K562 (cell line): ENCODE data around the gene IMPACT. TPM values are rescaled to one million over a fixed set of nuclear protein-coding genes. Genes with fewer than 3 reads are reported as not detected.

ENCODE experiments used
- ATAC-seq: fragments of 200-7000 bp; cut with Tn5 transposase; 3 replicates; pipeline ENCODE4 v1.9.1; 2020; ENCODE audit warnings: moderate library complexity
- BruUV-seq: library from RNA; stranded (reverse); fragments of 400-500 nt; replicated peaks from 2 replicates; lab custom pipeline; 2021; lab: Mats Ljungman, UMichigan
- CTCF ChIA-PET: fragments of 300-600 bp; formaldehyde crosslinking; extraction: SDS; loops from one replicate; lab custom pipeline; 2021; ENCODE audit warnings: low intra/inter-chr PET ratio; lab: Yijun Ruan, JAX
- POLR2A ChIA-PET: fragments of 300-600, 350-650 bp; sonication (Branson Sonifier 250); formaldehyde crosslinking; extraction: SDS; loops from one replicate; lab custom pipeline; 2021; ENCODE audit warnings: antibody characterized with exemption, inconsistent platforms; lab: Yijun Ruan, JAX
- DNase-seq, 4 experiments: peaks; one replicate each; pipeline versions ENCODE4 v3.0.0 to v3.0.0-alpha.2; 2011 to 2018; ENCODE audit warnings: low spot score in 3 of 4, mixed read lengths in 3 of 4; ENCODE audit errors: extremely low read depth in 1 of 4
- FAIRE-seq: peaks from 2 replicates; lab custom pipeline; 2011; peaks lifted over from hg19 to GRCh38; lab: Jason Lieb, UNC
- H2AFZ ChIP-seq: 2 replicates; pipeline ENCODE4 v1.6.0; 2011; ENCODE audit warnings: low read depth, low read length, control low read depth, inconsistent platforms
- H3K27ac ChIP-seq: fragments of 200-600 bp; 3 replicates; pipeline ENCODE4 v1.8.0; 2011; ENCODE audit warnings: low read depth, mild to moderate bottlenecking, control low read depth, inconsistent platforms, low read length, moderate library complexity, mixed read lengths; ENCODE audit errors: extremely low read depth
- H3K27me3 ChIP-seq, 2 experiments: fragments of 300-600 bp in 1 of 2; 2 replicates in 1 of 2; 3 replicates in 1 of 2; pipeline versions ENCODE4 v1.6.0 to v1.8.0; 2011; ENCODE audit warnings: inconsistent platforms in 2 of 2, low read length in 2 of 2, mild to moderate bottlenecking in 1 of 2, mixed read lengths in 1 of 2, moderate library complexity in 1 of 2; ENCODE audit not compliant: control insufficient read depth in 2 of 2, insufficient read depth in 2 of 2
- H3K36me3 ChIP-seq: fragments of 300-600 bp; 3 replicates; pipeline ENCODE4 v1.8.0; 2011; ENCODE audit warnings: mild to moderate bottlenecking, low read length, inconsistent platforms; ENCODE audit not compliant: control insufficient read depth, insufficient read depth
- H3K4me1 ChIP-seq, 2 experiments: fragments of 200-600 bp in 1 of 2; replicated peaks in 1 of 2; 2 replicates in 1 of 2; 3 replicates in 1 of 2; pipeline versions ENCODE4 v1.5.1 to v1.8.0; 2011; ENCODE audit warnings: inconsistent platforms in 2 of 2, low read length in 2 of 2, mild to moderate bottlenecking in 1 of 2, mixed read lengths in 1 of 2, moderate library complexity in 1 of 2; ENCODE audit not compliant: control insufficient read depth in 2 of 2, insufficient read depth in 2 of 2
- H3K4me2 ChIP-seq: 2 replicates; pipeline ENCODE4 v1.6.1; 2011; ENCODE audit warnings: low read length, control low read depth, inconsistent platforms, mixed read lengths; ENCODE audit not compliant: insufficient read depth
- H3K4me3 ChIP-seq: fragments of 200-600 bp; sonication (generic), shearing (Covaris generic); 2 replicates; pipeline ENCODE4 v1.5.1; 2016; ENCODE audit warnings: control low read depth, inconsistent platforms
- H3K79me2 ChIP-seq: fragments of 200-600 bp; 3 replicates; pipeline ENCODE4 v1.8.0; 2011; ENCODE audit warnings: low read length, inconsistent platforms; ENCODE audit not compliant: control insufficient read depth, insufficient read depth
- H3K9ac ChIP-seq, 2 experiments: 2 replicates each; pipeline versions ENCODE4 v1.6.0 to v1.6.1; 2011; ENCODE audit warnings: low read depth in 2 of 2, low read length in 2 of 2, control low read depth in 1 of 2, inconsistent platforms in 1 of 2, mild to moderate bottlenecking in 1 of 2, mixed read lengths in 1 of 2; ENCODE audit not compliant: insufficient read depth in 1 of 2
- H3K9me1 ChIP-seq: one replicate; pipeline ENCODE4 v1.6.0; 2011; ENCODE audit warnings: inconsistent platforms, mild to moderate bottlenecking, low read length, moderate library complexity; ENCODE audit not compliant: control insufficient read depth, insufficient read depth
- H3K9me3 ChIP-seq: replicated peaks from 2 replicates; pipeline ENCODE4 v1.5.1; 2011; ENCODE audit warnings: low read depth, low read length, inconsistent platforms; ENCODE audit not compliant: control insufficient read depth, insufficient read depth
- H4K20me1 ChIP-seq: replicated peaks from 2 replicates; pipeline ENCODE4 v1.6.1; 2011; ENCODE audit warnings: low read length, inconsistent platforms, mixed read lengths; ENCODE audit not compliant: control insufficient read depth, insufficient read depth
- ASH1L ChIP-seq: fragments of 450-650 bp; IDR thresholded peaks from 2 replicates; pipeline ENCODE4 v1.6.1; 2018; ENCODE audit warnings: borderline replicate concordance, mild to moderate bottlenecking, low read depth; ENCODE audit not compliant: partially characterized antibody
- MYC ChIP-seq, 2 experiments: fragments of 250-450 bp in 1 of 2; sonication (Bioruptor Pico) in 1 of 2; IDR thresholded peaks; 2 replicates each; pipeline versions ENCODE4 v1.5.1 to v1.6.1; 2012 to 2021; ENCODE audit warnings: low read depth in 2 of 2, borderline replicate concordance in 1 of 2, improper control_type of control experiment in 1 of 2, low read length in 1 of 2, mild to moderate bottlenecking in 1 of 2, moderate library complexity in 1 of 2
- PREB ChIP-seq: sonication (generic); formaldehyde crosslinking; IDR thresholded peaks from 2 replicates; pipeline ENCODE4 v1.8.1; 2023; ENCODE audit warnings: mild to moderate bottlenecking, missing genetic modification reagents
- SMAD1 ChIP-seq: fragments of 150-350 bp; IDR thresholded peaks from 2 replicates; pipeline ENCODE4 v1.6.1; 2014; ENCODE audit warnings: low read length, low read depth; ENCODE audit not compliant: partially characterized antibody
- SPI1 ChIP-seq: IDR thresholded peaks from 2 replicates; pipeline ENCODE4 v1.6.1; 2011; ENCODE audit warnings: low read depth, low read length, control low read depth, borderline replicate concordance
- ZNF316 ChIP-seq: fragments of 450-650 bp; IDR thresholded peaks from 2 replicates; pipeline ENCODE4 v1.6.1; 2016
- WGBS: fragments of 100-300 bp; shearing (Covaris generic); methylation state at CpG from one replicate; pipeline ENCODE4 v1.1.6; 2016; ENCODE audit warnings: low coverage, mixed read lengths; ENCODE audit not compliant: insufficient coverage; ENCODE audit errors: missing lambda C conversion rate; 5-methylcytosine and 5-hydroxymethylcytosine counted together
- in situ Hi-C: fragments of 300-500 bp; cut with MboI; formaldehyde crosslinking; loops from 4 replicates; pipeline ENCODE4 v1.15.0; 2018; ENCODE audit warnings: inconsistent platforms, mixed read lengths
- intact Hi-C: fragments of 100-400 bp; cut with micrococcal nuclease; formaldehyde crosslinking; loops from 2 replicates; pipeline ENCODE4 v1.14.2; 2022
- polyA plus RNA-seq, 8 experiments: library from polyadenylated mRNA; depleted of rRNA in 4 of 8; stranded (reverse) in 5 of 8; unstranded in 3 of 8; fragments of >200 nt; fragmentation: Nextera tagmentation in 2 of 8; fragmentation: Illumina TruSeq in 1 of 8; extraction: Ambion mirVana in 2 of 8; extraction: Trizol in 1 of 8; gene quantifications; 2 replicates each; pipeline versions ENCODE4 v1.2.1 to v1.2.3, GENCODE V29; 2011 to 2014; ENCODE audit warnings: inconsistent platforms in 1 of 8, missing spikeins in 1 of 8
- total RNA-seq, 7 experiments: library from RNA; depleted of rRNA in 6 of 7; stranded (reverse); fragments of >200 nt in 6 of 7; fragmentation: Illumina TruSeq in 2 of 7; extraction: Trizol in 2 of 7; gene quantifications; 2 replicates each; pipeline versions ENCODE4 v1.2.1 to v1.2.3, GENCODE V29; 2011 to 2021; ENCODE audit warnings: low replicate concordance in 1 of 7

Gene IMPACT
- total and polyA plus RNA-seq, 9 of the 15 experiments (the other 6 are each of a cell fraction or from before 2014, with no cell fraction given) = 4.7 to 7.6 (median 5.8) TPM

DNA sequence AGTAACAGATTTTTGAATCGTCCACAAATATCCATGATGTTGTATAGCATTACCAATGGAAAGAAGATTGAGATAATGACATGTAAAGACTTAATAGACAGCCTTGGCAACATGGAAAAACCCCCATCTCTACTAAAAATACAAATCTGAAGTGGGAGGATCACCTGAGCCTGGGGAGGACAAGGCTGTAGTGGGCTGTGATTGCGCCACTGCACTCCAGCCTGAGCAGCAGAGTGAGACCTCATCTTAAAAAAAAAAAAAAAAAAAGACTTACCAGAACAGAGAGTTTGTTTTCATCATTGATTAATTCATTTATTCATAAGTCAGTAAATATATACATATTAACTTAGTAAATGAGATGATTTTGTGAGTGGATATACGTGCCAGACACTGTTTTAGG is 21.9 kb upstream of the IMPACT start:
- in situ Hi-C loops = no loop called here
- DNase-seq = no peak
- Histone ChIP-seq H3K4me2 (no peak overlapping the region), H3K4me1 (no peaks in the 10 kb centered on the region), H4K20me1 (0 out of 2 replicates have a peak, but pooled peaks cover 4% of the 10 kb centered on the region)
- intact Hi-C loops = no loop called here
- no peak for FAIRE-seq
- CTCF ChIA-PET = no interaction called here
- no peak for TF ChIP-seq ZNF316
- no peak for TF ChIP-seq MYC (IDR thresholded peaks at IDR 0.05; ENCODE audit: low read depth, low read length)
- TF ChIP-seq MYC (CRISPR knock-in tag; IDR thresholded peaks at IDR 0.05; ENCODE audit: borderline replicate concordance, low read depth) = no peak
- TF ChIP-seq SMAD1 = no peak
- TF ChIP-seq SPI1 = no peak
- no peak for TF ChIP-seq PREB (CRISPR knock-in tag)
- TF ChIP-seq ASH1L = no peak
- TF ChIP-seq, all 486 proteins: peak for 0
- Histone ChIP-seq H2AFZ (no peak overlapping the region), H3K27me3 (peaks cover 0 to under 1% of the 10 kb centered on the region in 2 experiments; a peak in 3 of 5 replicates), H3K9me1 (no peaks in the 10 kb centered on the region), H3K4me3 (no peak overlapping the region), H3K9me3 (no peaks in the 10 kb centered on the region), H3K9ac (no peak overlapping the region), H3K79me2 (no peaks in the 10 kb centered on the region), H3K27ac (no peak overlapping the region), H3K36me3 (no peaks in the 10 kb centered on the region)
- POLR2A ChIA-PET = no interaction called here
- BruUV-seq = no TSS peak
- no peak for ATAC-seq
- WGBS = 1% methylated on average over 3 of the region's 3 CpGs
